GM19043 (cell line): Measurements from ENCODE around the gene PRKACB.
"Not testable (repeated sequence)": the region's sequence is repeated elsewhere in the genome, so short reads cannot be mapped to it uniquely, and the experiment has no call there.

Experiments used
- ATAC-seq: cut with Tn5 transposase; IDR thresholded peaks from one replicate; pipeline ENCODE4 v1.9.1; 2021; ENCODE audit warnings: low read depth; ENCODE audit not compliant: unreplicated experiment

Gene PRKACB

DNA sequence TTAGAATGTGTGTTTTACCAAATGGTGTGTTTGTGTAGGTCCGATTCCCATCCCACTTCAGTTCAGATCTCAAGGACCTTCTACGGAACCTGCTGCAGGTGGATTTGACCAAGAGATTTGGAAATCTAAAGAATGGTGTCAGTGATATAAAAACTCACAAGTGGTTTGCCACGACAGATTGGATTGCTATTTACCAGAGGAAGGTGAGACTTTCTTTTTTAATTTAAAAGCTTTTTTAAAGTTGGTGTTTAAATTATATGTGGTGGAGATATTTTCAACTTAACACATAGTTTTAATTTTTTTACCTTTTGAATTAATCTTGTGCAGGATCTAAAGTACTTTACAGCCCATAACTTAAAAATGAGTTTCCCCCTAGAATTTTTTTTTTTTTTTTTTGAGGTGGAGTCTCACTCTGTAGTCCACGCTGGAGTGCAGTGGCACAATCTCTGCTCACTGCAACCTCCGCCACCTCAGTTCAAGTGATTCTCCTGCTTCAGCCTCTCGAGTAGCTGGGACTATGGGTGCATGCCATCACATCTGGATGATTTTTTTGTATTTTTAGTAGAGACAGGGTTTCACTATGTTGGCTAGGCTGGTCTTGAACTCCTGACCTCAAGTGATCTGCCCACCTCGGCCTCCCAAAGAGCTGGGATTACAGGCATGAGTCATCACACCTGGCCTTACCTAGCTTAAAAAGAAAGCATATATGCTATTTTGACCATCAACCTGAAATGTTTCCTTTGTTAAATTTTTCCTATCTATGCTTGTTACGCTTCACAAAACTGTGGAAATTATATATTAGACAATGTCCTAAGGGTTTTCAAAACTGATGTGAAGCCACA lies 70.3 kb downstream of the PRKACB start:
- no peak for ATAC-seq

DNA sequence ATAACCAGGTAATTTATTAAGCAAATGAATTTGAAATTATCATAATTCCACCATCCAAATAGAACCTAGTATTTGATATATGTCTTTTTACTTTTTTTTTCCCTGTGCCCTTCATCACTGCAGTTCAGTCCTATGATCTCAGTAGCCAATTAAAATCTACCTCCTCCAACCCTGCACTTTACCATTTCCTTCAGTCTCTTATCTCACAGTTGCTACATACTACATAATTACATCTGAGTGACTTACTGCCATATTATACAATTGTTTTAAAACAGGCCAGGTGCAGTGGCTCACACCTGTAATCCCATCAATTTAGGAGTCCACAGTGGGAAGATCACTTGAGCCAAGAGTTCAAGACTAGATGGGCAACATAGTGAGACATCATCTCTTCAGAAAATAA lies 73.2 kb downstream of the PRKACB start:
- no peak for ATAC-seq

DNA sequence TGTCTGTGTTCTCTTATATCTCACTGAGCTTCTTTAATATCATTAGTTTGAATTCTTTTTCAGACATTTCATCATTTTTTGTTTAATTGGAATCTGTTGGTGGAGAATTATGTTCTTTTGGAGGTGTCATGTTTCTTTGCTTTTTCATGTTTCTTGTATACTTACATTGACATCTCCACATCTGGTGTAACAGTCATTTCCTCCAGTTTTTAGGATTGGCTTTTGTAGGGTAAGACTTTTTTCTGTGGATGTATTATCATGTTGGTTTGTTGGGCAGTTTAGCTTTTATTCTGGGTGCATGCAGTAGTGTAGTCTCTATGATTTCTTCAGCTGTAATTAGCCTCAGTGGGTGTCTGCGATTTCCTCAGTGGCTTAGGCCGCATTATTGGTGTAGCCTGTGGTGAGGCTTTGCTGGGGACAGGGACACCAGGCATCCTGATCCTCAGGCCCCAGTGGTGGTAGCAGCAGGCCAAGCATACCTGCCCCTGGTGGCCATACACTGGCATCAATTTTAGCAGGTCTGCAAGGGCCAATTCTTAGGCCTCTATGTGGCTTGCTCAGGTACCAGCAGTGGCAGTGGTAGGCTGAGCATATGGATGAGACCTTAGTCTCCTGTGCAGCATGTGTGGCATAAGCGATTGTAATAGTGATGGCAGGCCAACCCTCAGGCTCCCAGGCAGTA lies 79.8 kb downstream of the PRKACB start:
- no peak for ATAC-seq

- no peak for ATAC-seq
These were observed 80.8 kb downstream of the PRKACB start for GRCh38 chr1:84224905-84225304.

DNA sequence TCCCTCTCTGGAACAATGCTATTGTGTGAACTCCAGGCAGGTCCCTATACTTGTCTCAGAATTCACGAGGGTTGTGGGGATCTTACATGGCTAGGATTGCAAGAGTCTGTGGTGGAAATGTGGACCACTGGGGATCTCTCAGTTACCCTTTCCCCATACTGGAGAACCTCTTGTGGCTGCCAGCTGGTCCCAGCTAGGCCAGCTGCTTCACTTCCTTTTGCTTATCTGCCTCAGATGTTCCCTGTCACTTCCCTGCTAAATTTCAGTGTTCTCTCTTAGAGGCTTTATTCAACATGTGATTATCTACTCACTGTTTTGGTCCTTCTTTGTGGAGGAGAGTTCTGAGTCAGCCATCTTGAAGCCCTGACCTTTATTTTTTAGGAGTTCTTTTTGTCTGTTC lies 81.6 kb downstream of the PRKACB start:
- ATAC-seq: no peak

DNA sequence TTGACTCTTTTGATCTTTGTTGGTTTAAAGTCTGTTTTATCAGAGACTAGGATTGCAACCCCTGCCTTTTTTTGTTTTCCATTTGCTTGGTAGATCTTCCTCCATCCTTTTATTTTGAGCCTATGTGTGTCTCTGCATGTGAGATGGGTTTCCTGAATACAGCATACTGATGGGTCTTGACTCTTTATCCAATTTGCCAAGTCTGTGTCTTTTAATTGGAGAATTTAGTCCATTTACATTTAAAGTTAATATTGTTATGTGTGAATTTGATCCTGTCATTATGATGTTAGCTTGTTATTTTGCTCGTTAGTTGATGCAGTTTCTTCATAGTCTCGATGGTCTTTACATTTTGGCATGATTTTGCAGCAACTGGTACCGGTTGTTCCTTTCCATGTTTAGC lies 88.6 kb downstream of the PRKACB start:
- not testable (repeated sequence) for ATAC-seq

DNA sequence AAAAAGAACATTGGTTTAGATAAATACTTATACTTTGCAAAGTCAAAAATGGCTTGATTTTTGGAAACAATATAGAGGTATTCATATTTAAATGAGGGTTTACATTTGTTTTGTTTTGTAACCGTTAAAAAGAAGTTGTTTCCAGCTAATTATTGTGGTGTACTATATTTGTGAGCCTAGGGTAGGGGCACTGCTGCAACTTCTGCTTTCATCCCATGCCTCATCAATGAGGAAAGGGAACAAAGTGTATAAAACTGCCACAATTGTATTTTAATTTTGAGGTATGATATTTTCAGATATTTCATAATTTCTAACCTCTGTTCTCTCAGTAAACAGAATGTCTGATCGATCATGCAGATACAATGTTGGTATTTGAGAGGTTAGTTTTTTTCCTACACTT lies 92.2 kb downstream of the PRKACB start:
- no peak for ATAC-seq

DNA sequence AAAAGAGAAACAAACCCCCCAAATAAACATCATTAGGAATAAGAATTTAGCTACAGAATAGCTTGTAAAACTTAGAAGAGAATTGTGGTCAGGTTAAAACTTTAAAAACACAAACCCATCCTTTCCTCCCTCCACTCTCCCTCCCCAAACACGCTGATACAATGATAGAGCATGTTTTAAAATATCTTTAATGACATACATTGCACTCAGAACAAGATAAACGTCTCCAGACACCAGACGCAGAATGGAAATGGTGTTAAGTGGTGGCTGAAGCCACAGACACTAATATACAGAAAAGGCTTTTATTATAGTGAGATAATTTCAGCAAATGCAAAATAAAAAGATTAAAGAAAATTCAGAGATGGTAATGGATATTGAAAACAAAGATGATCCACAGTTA lies 98.6 kb downstream of the PRKACB start:
- ATAC-seq: no peak

GRCh38 chr1:84245563-84245962 lies 101.5 kb downstream of the PRKACB start:
- ATAC-seq: no peak

DNA sequence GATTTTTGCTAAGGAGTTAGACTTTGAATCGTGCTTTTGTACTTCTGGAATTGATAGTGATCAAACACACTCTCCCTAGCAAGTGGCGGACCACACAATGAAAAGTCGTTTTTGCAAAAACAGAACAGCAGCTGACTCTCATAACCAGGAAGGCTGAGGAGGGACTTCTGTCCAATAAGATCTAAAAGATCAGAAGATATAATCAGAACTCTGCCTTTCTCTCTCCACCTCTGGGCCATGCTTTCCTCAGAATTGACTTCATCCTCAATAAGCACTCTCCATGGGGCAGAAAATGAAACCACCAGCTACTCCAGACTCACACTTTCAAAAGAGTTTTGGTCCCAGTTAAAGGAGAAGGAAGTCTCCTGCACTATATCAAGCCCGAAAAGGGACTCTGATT lies 102.1 kb downstream of the PRKACB start:
- no peak for ATAC-seq

DNA sequence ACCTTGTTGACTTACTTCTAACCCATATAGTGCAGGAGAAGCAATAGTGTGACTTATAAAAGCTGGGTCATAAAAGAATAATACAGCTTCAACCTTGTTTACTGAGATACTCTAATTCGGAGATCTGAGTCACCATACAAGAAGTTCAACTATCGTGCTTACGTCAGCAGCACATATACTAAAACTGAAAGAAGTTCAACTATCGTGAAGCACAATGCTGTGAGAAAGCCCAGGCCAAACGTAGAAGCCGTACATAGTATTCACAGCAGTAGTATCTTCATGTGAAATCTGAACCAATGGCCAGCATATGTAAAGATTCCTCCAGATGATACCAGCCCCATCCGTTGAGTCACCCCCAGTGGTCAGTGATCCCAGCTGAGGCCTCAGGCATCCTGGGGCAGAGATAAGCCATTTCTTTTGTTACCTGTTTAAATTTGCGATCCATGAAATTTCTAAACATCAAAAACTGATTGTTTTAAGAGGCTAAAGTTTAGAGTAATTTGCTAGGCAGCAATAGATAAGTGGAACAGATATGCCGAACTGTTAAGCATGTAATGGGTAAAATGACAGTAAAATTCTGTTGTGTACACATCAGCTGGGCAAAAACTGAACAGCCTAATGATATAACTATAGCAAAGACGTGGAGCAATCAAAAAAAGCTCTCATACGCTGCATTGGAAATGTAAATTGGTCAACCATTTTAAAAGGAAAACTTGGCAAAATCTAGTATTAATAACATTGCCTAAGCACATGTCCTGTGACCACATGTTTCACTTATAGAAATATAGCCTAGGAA lies 103.6 kb downstream of the PRKACB start:
- ATAC-seq: no peak

DNA sequence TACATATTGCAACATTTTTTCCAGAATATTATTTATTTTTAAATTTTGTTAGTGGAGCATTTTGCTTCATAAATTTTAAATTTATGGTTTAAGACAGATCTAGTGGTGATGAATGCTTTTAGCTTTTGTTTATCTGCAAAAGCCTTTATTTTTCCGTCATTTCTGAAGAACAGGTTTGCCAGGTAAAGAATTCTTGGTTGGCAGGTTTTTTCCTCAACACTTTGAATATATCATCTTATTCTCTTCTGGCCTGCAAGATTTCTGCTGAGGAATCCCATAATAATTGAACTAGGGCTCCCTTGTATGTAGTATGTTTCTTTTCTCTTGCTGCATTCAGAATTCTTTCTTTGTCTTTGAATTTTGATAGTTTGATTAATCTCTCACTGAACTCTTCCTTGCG lies 106.6 kb downstream of the PRKACB start:
- no peak for ATAC-seq

DNA sequence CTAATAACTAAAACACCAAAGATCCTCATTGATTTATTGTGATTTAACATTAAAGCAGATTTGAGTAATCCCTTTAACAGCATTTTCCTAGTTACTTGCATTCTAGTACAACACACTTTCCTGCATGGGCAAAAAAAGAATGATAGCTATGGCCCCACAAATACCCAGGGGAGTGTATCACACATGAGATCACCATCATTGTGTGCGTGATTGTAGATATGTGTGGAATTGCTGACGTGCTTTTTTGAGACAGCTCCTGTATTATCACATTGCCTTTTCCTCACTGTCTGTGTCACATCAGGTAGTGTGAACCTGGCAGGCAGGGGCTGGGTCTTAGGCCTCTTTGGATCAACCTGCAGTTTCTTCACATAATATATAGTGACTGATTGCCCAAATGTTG lies 109.0 kb downstream of the PRKACB start:
- ATAC-seq: no peak

DNA sequence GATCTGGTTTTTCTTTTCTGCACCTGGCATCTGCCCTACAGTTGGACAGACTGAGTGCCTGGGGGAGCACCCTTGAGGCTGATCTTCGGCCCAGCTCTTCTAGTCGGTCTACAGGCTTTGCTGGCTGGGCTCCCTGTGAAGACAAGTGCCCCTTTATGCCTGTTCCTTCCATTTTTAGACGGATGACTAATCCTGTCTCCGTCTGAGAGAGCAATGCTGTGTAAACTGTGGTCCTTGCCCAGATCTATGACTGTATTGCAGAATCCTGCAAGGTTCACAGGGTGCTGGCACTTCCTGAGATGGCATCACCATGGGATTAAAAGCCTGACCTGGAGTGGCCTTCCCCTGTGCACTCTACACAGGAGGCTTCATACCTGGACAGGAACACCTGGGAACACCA lies 109.8 kb downstream of the PRKACB start:
- no peak for ATAC-seq

DNA sequence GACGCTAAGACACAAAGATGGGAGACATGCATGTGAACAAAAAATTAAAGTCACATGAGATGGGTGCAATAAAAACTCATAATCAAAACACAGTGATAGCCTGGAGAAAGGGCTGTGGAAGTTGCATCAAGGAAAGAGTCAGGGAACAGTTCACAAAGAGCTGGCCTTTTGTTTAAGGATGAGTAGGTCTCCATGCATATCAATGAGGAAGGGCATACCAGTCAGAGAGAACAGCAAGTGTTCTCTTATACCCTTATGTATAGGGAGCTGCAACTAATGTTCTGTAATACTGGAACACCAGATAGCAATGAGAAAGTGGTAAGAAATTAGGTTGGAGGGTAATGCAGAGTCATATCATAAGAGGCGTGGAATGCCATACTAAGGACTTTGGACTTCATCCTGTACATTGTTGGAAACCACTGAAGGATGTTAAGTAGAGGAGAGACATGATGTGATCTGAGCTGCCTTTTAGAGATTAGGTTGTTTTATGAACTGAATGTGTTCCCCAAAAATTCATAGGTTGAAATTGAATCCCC lies 110.7 kb downstream of the PRKACB start:
- ATAC-seq: no peak

- no peak for ATAC-seq
These were observed 111.5 kb downstream of the PRKACB start for GRCh38 chr1:84255582-84255981.

DNA sequence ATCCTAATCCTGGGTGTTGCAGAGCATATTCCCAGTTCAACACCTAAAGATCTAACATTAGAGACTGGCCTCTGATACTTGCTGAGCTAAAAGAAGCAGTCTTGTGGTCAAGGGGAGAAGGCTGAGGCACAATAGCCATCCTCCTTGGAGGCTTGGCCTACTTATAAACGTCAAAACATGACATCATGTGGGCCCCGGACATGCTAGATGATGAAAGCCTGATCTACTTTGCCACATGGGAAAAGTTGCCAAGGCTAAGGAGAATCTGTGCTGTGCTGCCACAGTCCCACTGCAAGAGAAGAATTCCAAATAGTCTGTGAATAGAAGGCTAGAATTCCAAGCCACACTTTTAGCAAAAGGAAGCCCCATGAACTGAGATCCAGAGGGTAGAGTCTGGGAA lies 113.5 kb downstream of the PRKACB start:
- ATAC-seq: no peak

DNA sequence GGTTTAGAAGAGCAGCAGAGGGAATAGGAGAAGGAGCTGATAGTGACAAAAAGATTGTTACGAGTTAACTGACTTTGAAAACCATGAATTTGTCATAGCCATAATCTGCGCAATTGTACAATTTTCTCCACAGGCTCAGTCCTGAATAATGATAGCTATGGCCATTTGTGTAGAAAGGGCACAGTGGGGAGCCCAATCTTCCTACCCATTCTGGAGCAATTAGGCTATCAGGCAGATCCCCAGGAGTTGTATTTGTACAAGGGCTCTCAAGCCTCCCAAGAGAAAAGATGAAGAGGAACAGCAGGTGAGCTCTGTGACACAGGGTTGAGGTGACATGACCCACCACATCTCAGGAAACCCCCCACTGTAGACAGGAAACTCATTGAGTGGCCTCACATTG lies 115.3 kb downstream of the PRKACB start:
- no peak for ATAC-seq

DNA sequence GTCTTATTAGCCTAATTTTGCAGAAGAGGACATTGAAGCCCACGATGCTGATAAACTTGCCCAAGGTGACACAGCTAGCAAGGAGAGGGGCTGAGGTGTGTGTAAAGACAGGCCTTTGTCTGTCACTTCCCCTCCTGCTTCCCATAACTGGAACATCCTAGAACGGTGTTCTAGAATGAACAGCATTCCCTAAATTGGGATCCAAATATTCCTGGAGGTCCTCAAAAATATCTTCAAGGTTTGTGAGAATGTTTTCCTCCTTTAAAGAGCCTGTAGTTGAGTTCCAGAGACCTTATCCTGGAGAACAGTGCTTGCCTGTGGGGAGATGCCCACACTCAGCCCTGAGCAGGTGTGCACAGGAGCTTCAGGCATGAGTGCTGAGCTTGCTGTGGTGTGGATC lies 115.9 kb downstream of the PRKACB start:
- ATAC-seq: no peak

DNA sequence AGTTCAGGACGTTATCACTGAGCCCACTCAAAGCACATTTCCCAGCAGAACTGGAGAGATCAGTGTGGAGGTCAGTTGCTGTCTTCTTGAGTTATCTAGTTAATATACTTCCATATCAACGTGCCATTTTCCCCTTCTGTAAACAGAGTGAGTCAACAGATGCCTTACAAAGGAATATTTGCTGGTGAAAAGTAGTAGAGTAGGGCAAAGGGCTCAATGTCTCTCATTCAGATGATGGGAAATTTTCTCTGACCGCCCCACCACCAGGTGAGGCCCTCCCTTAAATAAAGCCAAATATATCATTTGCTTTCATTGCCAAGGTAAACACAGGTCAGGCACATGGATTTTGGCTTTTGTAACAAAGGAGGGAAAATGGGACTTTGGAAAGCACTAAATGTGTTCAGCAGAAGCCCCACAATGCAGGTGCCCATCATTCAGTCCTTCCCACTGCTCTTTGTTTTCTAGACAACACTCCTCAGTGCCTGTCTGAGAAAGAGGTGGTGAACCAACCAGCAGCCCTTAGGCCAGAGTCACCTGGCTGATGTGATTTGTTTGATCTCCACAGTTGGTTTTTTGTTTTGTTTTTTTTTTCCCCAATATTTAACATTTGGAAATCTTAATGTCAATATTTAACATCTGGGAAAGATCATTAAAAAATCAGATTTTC lies 116.9 kb downstream of the PRKACB start:
- ATAC-seq: no peak

DNA sequence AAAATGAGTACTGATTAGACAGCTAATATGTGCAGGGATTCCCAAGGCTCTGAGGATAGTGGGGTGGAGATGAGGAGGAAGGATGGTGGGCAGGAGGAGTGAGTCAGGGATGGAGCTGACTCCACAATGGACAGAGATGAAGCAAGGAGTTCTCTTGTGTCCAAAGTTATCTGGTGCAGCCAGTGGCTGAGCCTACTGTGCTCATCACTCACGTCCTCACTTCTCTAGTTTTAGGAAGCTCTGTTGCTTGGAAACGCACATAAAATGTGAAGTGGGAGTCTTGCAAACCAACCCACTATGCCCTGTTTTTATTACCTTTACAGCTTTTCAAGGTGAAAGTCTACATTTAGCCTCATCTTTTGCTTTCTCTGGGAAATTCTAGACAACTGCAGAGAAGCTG lies 120.9 kb downstream of the PRKACB start:
- ATAC-seq: no peak
